ENCODE measurements around the gene CDX1.

- no peak for TF ChIP-seq CTCF (IDR thresholded peaks at IDR 0.05; ENCODE audit: insufficient read depth, low read length)
- TF ChIP-seq REST (IDR thresholded peaks at IDR 0.05; ENCODE audit: insufficient replicate concordance, low read depth), result no peak
These were observed 27.9 kb upstream of the CDX1 start for GRCh38 chr5:150138551-150139265.

All from HL-60 (cell line).